Psoas muscle (tissue), 8 donors: Measurements from ENCODE around the gene C6orf62. TPM values are rescaled to one million over a fixed set of nuclear protein-coding genes. Genes with fewer than 3 reads are reported as not detected.

Source experiments
- ATAC-seq, 4 donors: fragments of 200-7000 bp; cut with Tn5 transposase; one replicate each; pipeline ENCODE4 v1.9.1; 2020; ENCODE audit warnings: moderate library complexity in 3 of 4, mild to moderate bottlenecking in 2 of 4
- DNase-seq, 2 donors: peaks; one replicate each; pipeline ENCODE4 v3.0.0-alpha.2; 2020
- H3K27ac ChIP-seq: fragments of 200-600 bp; one replicate; pipeline ENCODE4 v1.8.0; 2022
- H3K27me3 ChIP-seq, 3 donors: fragments of 200-600 bp in 1 of 3; one replicate each; pipeline versions ENCODE4 v1.6.1 to v1.8.0; 2013 to 2022; ENCODE audit warnings: low read length in 2 of 3, mild to moderate bottlenecking in 2 of 3, moderate library complexity in 1 of 3; ENCODE audit not compliant: insufficient read depth in 3 of 3
- H3K36me3 ChIP-seq, 2 donors: fragments of 200-600 bp in 1 of 2; one replicate each; pipeline versions ENCODE4 v1.6.1 to v1.8.0; 2013 to 2022; ENCODE audit warnings: low read depth in 1 of 2, mild to moderate bottlenecking in 1 of 2, moderate library complexity in 1 of 2; ENCODE audit not compliant: insufficient read depth in 1 of 2
- H3K4me1 ChIP-seq: fragments of 200-600 bp; one replicate; pipeline ENCODE4 v1.8.0; 2022
- H3K4me3 ChIP-seq: fragments of 200-600 bp; one replicate; pipeline ENCODE4 v1.8.0; 2022; ENCODE audit warnings: mild to moderate bottlenecking
- H3K9me3 ChIP-seq: fragments of 200-600 bp; one replicate; pipeline ENCODE4 v1.8.0; 2022
- WGBS, 3 donors: extraction: QIAGEN DNeasy Blood & Tissue Kit; methylation state at CpG; one replicate each; pipeline versions ENCODE4 v1.1.6 to v1.1.7; 2013; 5-methylcytosine and 5-hydroxymethylcytosine counted together
- intact Hi-C, 2 donors: fragments of 100-400 bp; cut with DNase I; formaldehyde crosslinking; loops; one replicate each; pipeline versions ENCODE4 v1.11.0 to v1.14.2; 2022
- polyA plus RNA-seq, 3 donors: library from polyadenylated mRNA; stranded (reverse); fragments of 200-250 nt; gene quantifications; one replicate each; pipeline ENCODE4 v1.2.3, GENCODE V29; 2013
- total RNA-seq, 4 donors: library from RNA; stranded (reverse); fragmentation: NEBNext Ultra II Directional in 2 of 4; extraction: Animal tissue kit (Norgen Biotek cat#: 25700) in 2 of 4; gene quantifications; one replicate each; pipeline versions ENCODE4 v1.2.1 to v1.2.4, GENCODE V29; 2021 to 2023
- TF ChIP-seq, protein P1 (sequence below): fragments of 200-600 bp; IDR thresholded peaks from one replicate; pipeline ENCODE4 v1.8.0; 2022; ENCODE audit warnings: antibody characterized with exemption
- donor health status: healthy with polysubstance abuse.
- donor health status: DM: no; HTN: no; CAD: no; lungs with moderate emphysema.
- donor health status: Bipolar disorder and iron deficiency.
- donor health status: healthy.
- donor health status: DM: yes; HTN: yes; CAD: no.
- donor health status: DM: no; HTN: no; CAD: no.
- donor health status: DM: no; HTN: no; CAD: no.
- donor health status: DM: yes; HTN: yes; CAD: no.

The C6orf62 gene
- total and polyA plus RNA-seq, 7 donors, result 23.9 to 57.2 (median 45.7) TPM

DNA sequence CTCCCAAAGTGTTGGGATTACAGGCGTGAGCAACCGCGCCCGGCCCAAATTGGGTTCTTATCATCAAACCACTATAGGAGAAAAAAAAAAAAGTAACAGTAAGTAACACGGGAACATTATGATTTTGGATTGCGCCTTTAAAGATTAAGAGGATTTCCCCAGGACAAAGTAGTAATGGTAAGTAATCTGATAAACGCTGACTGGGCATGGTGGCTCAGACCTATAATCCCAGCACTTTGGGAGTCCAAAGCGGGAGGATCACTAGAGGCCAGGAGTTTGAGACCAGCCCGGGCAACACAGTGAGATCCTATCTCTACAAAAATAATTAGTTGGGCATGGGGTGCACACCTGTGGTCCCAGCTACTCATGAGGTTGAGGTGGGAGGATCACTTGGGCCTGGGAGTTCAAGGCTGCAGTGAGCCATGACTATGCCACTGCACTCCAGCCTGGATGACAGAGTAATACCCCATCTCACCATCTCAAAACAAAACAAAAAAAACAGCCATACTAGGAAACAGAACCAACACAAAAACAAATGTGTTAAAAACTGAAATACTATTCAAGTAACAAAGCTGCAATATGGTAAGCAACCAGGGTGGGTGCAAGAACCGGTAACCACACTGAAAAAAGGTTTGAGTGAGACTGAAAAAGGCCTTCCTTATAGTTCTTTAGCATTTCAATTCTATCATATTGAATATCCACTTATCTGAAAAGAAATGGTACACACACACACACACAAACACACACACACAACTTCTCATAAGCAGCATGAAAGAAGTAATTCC is 8.2 kb downstream of the C6orf62 start:
- WGBS, 3 donors, result 92 to 94% (median 93%) methylated on average over 10 of the region's 10 CpGs
- no peaks in the 10 kb centered on the region for H3K9me3 ChIP-seq
- peaks cover 43% of the 10 kb centered on the region for H3K4me1 ChIP-seq
- ATAC-seq, result no peak
- H3K36me3 ChIP-seq, result peaks cover 7 to 100% of the 10 kb centered on the region in 2 donors
- TF ChIP-seq, protein P1, sequence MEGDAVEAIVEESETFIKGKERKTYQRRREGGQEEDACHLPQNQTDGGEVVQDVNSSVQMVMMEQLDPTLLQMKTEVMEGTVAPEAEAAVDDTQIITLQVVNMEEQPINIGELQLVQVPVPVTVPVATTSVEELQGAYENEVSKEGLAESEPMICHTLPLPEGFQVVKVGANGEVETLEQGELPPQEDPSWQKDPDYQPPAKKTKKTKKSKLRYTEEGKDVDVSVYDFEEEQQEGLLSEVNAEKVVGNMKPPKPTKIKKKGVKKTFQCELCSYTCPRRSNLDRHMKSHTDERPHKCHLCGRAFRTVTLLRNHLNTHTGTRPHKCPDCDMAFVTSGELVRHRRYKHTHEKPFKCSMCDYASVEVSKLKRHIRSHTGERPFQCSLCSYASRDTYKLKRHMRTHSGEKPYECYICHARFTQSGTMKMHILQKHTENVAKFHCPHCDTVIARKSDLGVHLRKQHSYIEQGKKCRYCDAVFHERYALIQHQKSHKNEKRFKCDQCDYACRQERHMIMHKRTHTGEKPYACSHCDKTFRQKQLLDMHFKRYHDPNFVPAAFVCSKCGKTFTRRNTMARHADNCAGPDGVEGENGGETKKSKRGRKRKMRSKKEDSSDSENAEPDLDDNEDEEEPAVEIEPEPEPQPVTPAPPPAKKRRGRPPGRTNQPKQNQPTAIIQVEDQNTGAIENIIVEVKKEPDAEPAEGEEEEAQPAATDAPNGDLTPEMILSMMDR, result no peak
- no peak for DNase-seq
- H3K27ac ChIP-seq, result no peak overlapping the region
- H3K4me3 ChIP-seq, result no peak overlapping the region
- H3K27me3 ChIP-seq, result no peaks in the 10 kb centered on the region
- intact Hi-C loops, result no loop called here

DNA sequence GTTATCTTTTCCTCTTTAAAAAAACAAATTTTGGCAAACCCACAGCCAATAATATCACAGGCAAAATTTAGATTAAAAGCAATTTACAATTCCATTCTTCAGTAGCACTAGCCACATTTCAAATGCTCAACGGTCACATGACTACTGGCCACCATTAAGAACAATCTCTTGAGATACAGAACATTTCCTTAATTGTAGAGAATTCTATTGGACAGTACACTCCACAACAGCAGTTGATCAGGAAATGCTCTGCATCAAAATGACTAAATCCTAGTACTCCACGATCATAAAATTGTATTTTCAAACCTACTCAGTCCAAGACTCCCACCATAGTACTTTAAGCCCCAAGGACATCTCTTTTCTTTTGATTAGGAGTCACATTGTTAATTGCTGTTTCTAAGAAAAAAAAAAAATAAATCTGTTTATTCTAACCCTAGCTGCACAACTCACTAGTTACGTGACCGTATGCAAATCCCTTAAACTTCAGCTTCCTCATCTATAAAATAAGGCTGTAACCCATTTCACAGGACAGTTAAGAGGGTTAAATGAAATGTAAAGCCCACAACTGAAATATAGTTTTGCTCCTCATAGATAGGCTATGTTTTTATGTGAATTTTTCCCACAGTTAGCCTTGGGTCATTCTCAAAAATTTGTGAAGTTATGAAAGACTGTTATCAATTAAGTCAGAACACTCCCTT is 9.8 kb downstream of the C6orf62 start:
- 85 to 90% (median 90%) methylated on average over 4 of the region's 4 CpGs for WGBS, 3 donors
- Histone ChIP-seq H3K4me1 (peaks cover 29% of the 10 kb centered on the region), H3K9me3 (no peaks in the 10 kb centered on the region), H3K27ac (no peak overlapping the region), H3K4me3 (no peak overlapping the region), H3K36me3 (peaks cover 7 to 100% of the 10 kb centered on the region in 2 donors), H3K27me3 (no peaks in the 10 kb centered on the region)
- DNase-seq, result no peak
- intact Hi-C loops, result loop anchor here in 1 of 2 donors (10.0 kb wide), 1 partner anchor 284 kb away; no protein-coding TSS in a partner anchor
- TF ChIP-seq, protein P1, result no peak
- ATAC-seq, result no peak

DNA sequence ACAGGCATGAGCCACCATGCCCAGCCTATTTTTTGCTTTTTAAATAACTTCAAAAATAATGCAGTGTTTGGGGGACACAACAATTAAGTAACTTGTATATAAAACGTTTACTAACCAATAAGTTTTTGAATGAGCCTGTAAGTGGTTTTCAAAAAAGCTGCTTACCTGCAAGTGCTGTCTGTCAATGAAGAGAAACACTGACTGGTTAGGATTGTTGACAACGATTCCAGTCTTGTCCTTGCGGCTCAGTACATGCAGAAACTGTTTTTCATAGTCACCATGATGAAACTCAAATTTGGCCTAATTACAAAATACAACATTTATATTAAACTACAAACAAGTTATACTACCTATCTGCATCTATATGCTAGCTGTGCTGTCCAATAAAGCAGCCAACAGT is 10.3 kb downstream of the C6orf62 start:
- intact Hi-C loops, result loop anchor here in 1 of 2 donors (10.0 kb wide), 1 partner anchor 284 kb away; no protein-coding TSS in a partner anchor
- Histone ChIP-seq H3K27ac (no peak overlapping the region), H3K36me3 (peaks cover 10 to 100% of the 10 kb centered on the region in 2 donors), H3K9me3 (no peaks in the 10 kb centered on the region), H3K4me3 (no peak overlapping the region), H3K4me1 (peaks cover 24% of the 10 kb centered on the region), H3K27me3 (no peaks in the 10 kb centered on the region)
- DNase-seq (no peak), ATAC-seq (no peak)
- TF ChIP-seq, protein P1, result no peak
- 80 to 89% (median 80%) methylated on average over 3 of the region's 3 CpGs for WGBS, 3 donors

DNA sequence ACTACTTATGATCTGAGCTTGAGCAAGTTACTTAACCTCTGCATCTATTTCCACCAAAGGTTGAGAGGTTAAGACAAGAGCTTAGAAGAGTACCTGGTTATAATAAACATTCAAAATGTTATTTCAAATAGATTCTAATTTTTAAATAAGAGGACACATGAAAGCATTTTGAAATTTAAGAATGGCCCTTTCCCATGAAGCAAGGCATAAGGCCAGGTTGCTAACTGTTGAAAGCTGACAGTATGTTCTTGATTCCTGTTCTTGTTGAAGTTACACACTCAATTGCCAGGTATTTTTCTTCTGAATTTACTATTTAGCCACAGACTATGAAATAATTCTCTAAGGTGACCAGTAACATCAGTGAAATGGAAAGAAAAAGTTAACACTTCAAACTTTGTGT is 14.5 kb downstream of the C6orf62 start:
- intact Hi-C loops, result loop anchor here in 1 of 2 donors (5.0 to 10.0 kb wide), 2 partner anchors 37 to 280 kb away; partner anchors contain the start of genes ACOT13 and TDP2
- Histone ChIP-seq H3K27me3 (no peaks in the 10 kb centered on the region), H3K27ac (no peak overlapping the region), H3K4me3 (no peak overlapping the region), H3K36me3 (peaks cover 13 to 96% of the 10 kb centered on the region in 2 donors), H3K4me1 (no peaks in the 10 kb centered on the region), H3K9me3 (no peaks in the 10 kb centered on the region)
- ATAC-seq, result no peak
- TF ChIP-seq, protein P1, result no peak
- no peak for DNase-seq
